ENCODE data around the gene APC2. TPM values are rescaled to one million over a fixed set of nuclear protein-coding genes. Genes with fewer than 3 reads are reported as not detected.

Gene APC2
- total RNA-seq: under 0.01 and 0.16 TPM in 2 replicates

GRCh38 chr19:1449467-1450442 lies at the start of gene APC2:
APC2 (plus strand) TSS chr19:1450121; CDS start chr19:1453002, 2,881 bp downstream.

GRCh38 chr19:1401138-1401888 lies 48.6 kb upstream of the APC2 start, which contains the start of gene GAMT:
GAMT (minus strand) TSS chr19:1401542; CDS start chr19:1401476, 66 bp downstream.

GRCh38 chr19:1407528-1408299 lies 42.2 kb upstream of the APC2 start, which contains the start of gene DAZAP1:
DAZAP1 (plus strand) TSS chr19:1407586; CDS start chr19:1407774, 188 bp downstream.

GRCh38 chr19:1438035-1438932 lies 11.6 kb upstream of the APC2 start, which contains the start of gene RPS15:
RPS15 (plus strand) TSS chr19:1438396; CDS start chr19:1438426, 30 bp downstream.

GRCh38 chr19:1478934-1479707 lies 29.2 kb downstream of the APC2 start, which contains the start of gene C19orf25:
C19orf25 (minus strand) TSS chr19:1479215; CDS start chr19:1478903, 312 bp downstream.

GRCh38 chr19:1490311-1491113 lies 40.6 kb downstream of the APC2 start, which contains the start of gene PCSK4:
PCSK4 (minus strand) TSS chr19:1490350; CDS start chr19:1490346, 4 bp downstream.

GRCh38 chr19:1491114-1491848 lies 41.4 kb downstream of the APC2 start, which contains the start of gene REEP6:
REEP6 (plus strand) TSS chr19:1491181; CDS start chr19:1491270, 89 bp downstream.

GRCh38 chr19:1512671-1513498 lies 63.0 kb downstream of the APC2 start, which contains the start of gene ADAMTSL5:
ADAMTSL5 (minus strand) TSS chr19:1513019; CDS start chr19:1510943, 2,076 bp downstream.

Other genes with a start within 250 kb of the APC2 start
- gene STK11, start 244.3 kb upstream of the APC2 start, total RNA-seq: 63.7 and 77.8 TPM in 2 replicates
- gene CBARP, start 212.1 kb upstream of the APC2 start, total RNA-seq: 1.9 and 4.5 TPM in 2 replicates
- 85.8 and 140 TPM in 2 replicates for gene ATP5F1D, start 208.4 kb upstream of the APC2 start, total RNA-seq
- gene MIDN, start 201.5 kb upstream of the APC2 start, total RNA-seq: 25.0 and 75.9 TPM in 2 replicates
- gene CIRBP, start 180.8 kb upstream of the APC2 start, total RNA-seq: 239 and 297 TPM in 2 replicates
- 57.6 and 62.4 TPM in 2 replicates for gene FAM174C, start 174.6 kb upstream of the APC2 start, total RNA-seq
- not detected in 2 replicates for gene EFNA2, start 164.2 kb upstream of the APC2 start, total RNA-seq
- 129 and 170 TPM in 2 replicates for gene NDUFS7, start 66.2 kb upstream of the APC2 start, total RNA-seq
- 62.0 and 67.4 TPM in 2 replicates for gene GAMT, start 48.6 kb upstream of the APC2 start, total RNA-seq
- 55.4 and 72.5 TPM in 2 replicates for gene DAZAP1, start 42.5 kb upstream of the APC2 start, total RNA-seq
- 2,162 and 4,639 TPM in 2 replicates for gene RPS15, start 11.7 kb upstream of the APC2 start, total RNA-seq
- 36.5 and 39.2 TPM in 2 replicates for gene C19orf25, start 29.1 kb downstream of the APC2 start, total RNA-seq
- 0.52 and 2.9 TPM in 2 replicates for gene PCSK4, start 40.2 kb downstream of the APC2 start, total RNA-seq
- 2.7 and 2.8 TPM in 2 replicates for gene REEP6, start 41.1 kb downstream of the APC2 start, total RNA-seq
- 5.0 and 15.2 TPM in 2 replicates for gene ADAMTSL5, start 62.9 kb downstream of the APC2 start, total RNA-seq
- gene PLK5, start 74.0 kb downstream of the APC2 start, total RNA-seq: not detected in 2 replicates
- gene MEX3D, start 118.2 kb downstream of the APC2 start, total RNA-seq: 46.8 and 47.5 TPM in 2 replicates
- gene MBD3, start 142.7 kb downstream of the APC2 start, total RNA-seq: 108 and 118 TPM in 2 replicates
- 45.8 and 107 TPM in 2 replicates for gene UQCR11, start 155.3 kb downstream of the APC2 start, total RNA-seq
- gene TCF3, start 202.5 kb downstream of the APC2 start, total RNA-seq: 118 and 363 TPM in 2 replicates